Midbrain (tissue), 1 donor: ENCODE data around the gene RANBP17.
A peak's percentile ranks its signal among the peaks of the same experiment; 100 is the strongest.
"Not testable (repeated sequence)": the region's sequence is repeated elsewhere in the genome, so short reads cannot be mapped to it uniquely, and the experiment has no call there.

Experiments used
- DNase-seq: peaks from one replicate; lab custom pipeline; 2025; lab: John Stamatoyannopoulos, UW

Gene RANBP17

GRCh38 chr5:170867825-170868224 is 6.0 kb downstream of the RANBP17 start:
- DNase-seq: no peak

- DNase-seq: not testable (repeated sequence)
Measured at GRCh38 chr5:170870390-170870789, 8.6 kb downstream of the RANBP17 start.

GRCh38 chr5:170874017-170874416 is 12.2 kb downstream of the RANBP17 start:
- no peak for DNase-seq

- no peak for DNase-seq
Measured at GRCh38 chr5:170875811-170876210, 14.0 kb downstream of the RANBP17 start.

GRCh38 chr5:170880084-170880483 is 18.3 kb downstream of the RANBP17 start:
- DNase-seq: no peak

- no peak for DNase-seq
Measured at GRCh38 chr5:170882345-170882744, 20.5 kb downstream of the RANBP17 start.

GRCh38 chr5:170885256-170885655 is 23.4 kb downstream of the RANBP17 start:
- DNase-seq: no peak

- DNase-seq: no peak
Measured at GRCh38 chr5:170885809-170886208, 24.0 kb downstream of the RANBP17 start.

GRCh38 chr5:170886210-170886894 is 24.5 kb downstream of the RANBP17 start:
- no peak for DNase-seq

GRCh38 chr5:170892196-170892595 is 30.4 kb downstream of the RANBP17 start:
- DNase-seq: no peak

GRCh38 chr5:170894665-170895064 is 32.8 kb downstream of the RANBP17 start:
- no peak for DNase-seq

- DNase-seq: peak; percentile 44
Measured at GRCh38 chr5:170896779-170897178, 35.0 kb downstream of the RANBP17 start.

- no peak for DNase-seq
Measured at GRCh38 chr5:170903075-170903474, 41.3 kb downstream of the RANBP17 start.

- no peak for DNase-seq
Measured at GRCh38 chr5:170907758-170908157, 45.9 kb downstream of the RANBP17 start.

- DNase-seq: no peak
Measured at GRCh38 chr5:170913573-170913972, 51.8 kb downstream of the RANBP17 start.

- no peak for DNase-seq
Measured at GRCh38 chr5:170917113-170917512, 55.3 kb downstream of the RANBP17 start.

- no peak for DNase-seq
Measured at GRCh38 chr5:170920196-170920595, 58.4 kb downstream of the RANBP17 start.

- DNase-seq: not testable (repeated sequence)
Measured at GRCh38 chr5:170922331-170922730, 60.5 kb downstream of the RANBP17 start.

- no peak for DNase-seq
Measured at GRCh38 chr5:170923910-170924620, 62.2 kb downstream of the RANBP17 start.

GRCh38 chr5:170935534-170936218 is 73.9 kb downstream of the RANBP17 start:
- not testable (repeated sequence) for DNase-seq

GRCh38 chr5:170937072-170937471 is 75.3 kb downstream of the RANBP17 start:
- no peak for DNase-seq

GRCh38 chr5:170937914-170938313 is 76.1 kb downstream of the RANBP17 start:
- no peak for DNase-seq

GRCh38 chr5:170939178-170939577 is 77.4 kb downstream of the RANBP17 start:
- DNase-seq: no peak
